Uterus (tissue), 2 donors: ENCODE measurements around the gene LYRM7.

Experiments
- CTCF ChIP-seq, 4 experiments: fragments of 200-600 bp in 2 of 4; fragments of 450-650 bp in 2 of 4; sonication (generic) in 2 of 4; IDR thresholded peaks; one replicate each; pipeline ENCODE4 v1.5.1; 2016 to 2019; ENCODE audit warnings: antibody characterized with exemption in 4 of 4, mild to moderate bottlenecking in 2 of 4, moderate library complexity in 1 of 4
- POLR2A ChIP-seq, 2 donors: fragments of 450-650 bp; IDR thresholded peaks; one replicate each; pipeline ENCODE4 v1.6.1; 2016; ENCODE audit warnings: antibody characterized with exemption in 2 of 2, mild to moderate bottlenecking in 1 of 2, moderate library complexity in 1 of 2

GRCh38 chr5:131164191-131165118, 6.3 kb upstream of the LYRM7 start:
- TF ChIP-seq POLR2A (IDR thresholded peaks at IDR 0.05) (no peak), CTCF (IDR thresholded peaks at IDR 0.05) (peak in 2 of 4 experiments; percentile 4 to 20)
